Liver (tissue), 9 donors: ENCODE results near the gene NBAS. TPM values are rescaled to one million over a fixed set of nuclear protein-coding genes. Genes with fewer than 3 reads are reported as not detected.

Source experiments
- DNase-seq: peaks from one replicate; pipeline ENCODE4 v3.0.0-alpha.2; 2017; ENCODE audit warnings: low spot score
- H3K27ac ChIP-seq, 2 donors: one replicate each; pipeline ENCODE4 v1.7.0; 2013; ENCODE audit warnings: inconsistent platforms in 2 of 2, low read length in 2 of 2, control low read depth in 1 of 2, low read depth in 1 of 2, mild to moderate bottlenecking in 1 of 2
- H3K27me3 ChIP-seq, 4 donors: one replicate each; pipeline versions ENCODE4 v1.6.1 to v1.7.0; 2013; ENCODE audit warnings: low read length in 3 of 4, inconsistent platforms in 1 of 4, mild to moderate bottlenecking in 1 of 4, moderate library complexity in 1 of 4; ENCODE audit not compliant: control insufficient read depth in 4 of 4, insufficient read depth in 4 of 4
- H3K36me3 ChIP-seq, 4 donors: one replicate each; pipeline versions ENCODE4 v1.6.1 to v1.7.0; 2013; ENCODE audit warnings: low read length in 3 of 4, mild to moderate bottlenecking in 3 of 4, low read depth in 1 of 4, moderate library complexity in 1 of 4; ENCODE audit not compliant: control insufficient read depth in 4 of 4, insufficient read depth in 3 of 4
- H3K4me1 ChIP-seq, 4 donors: one replicate each; pipeline versions ENCODE4 v1.6.1 to v1.7.0; 2013; ENCODE audit warnings: low read length in 3 of 4, mild to moderate bottlenecking in 3 of 4, moderate library complexity in 1 of 4; ENCODE audit not compliant: control insufficient read depth in 4 of 4, insufficient read depth in 4 of 4
- H3K4me3 ChIP-seq, 3 donors: one replicate each; pipeline versions ENCODE4 v1.6.1 to v1.7.0; 2013; ENCODE audit warnings: low read length in 3 of 3, control low read depth in 1 of 3, low read depth in 1 of 3, mild to moderate bottlenecking in 1 of 3
- H3K9ac ChIP-seq, 2 donors: one replicate each; pipeline ENCODE4 v1.7.0; 2013; ENCODE audit warnings: low read length in 2 of 2, mild to moderate bottlenecking in 2 of 2, moderate library complexity in 2 of 2, control low read depth in 1 of 2, low read depth in 1 of 2
- H3K9me3 ChIP-seq, 4 donors: one replicate each; pipeline versions ENCODE4 v1.6.1 to v1.7.0; 2013; ENCODE audit warnings: low read length in 3 of 4; ENCODE audit not compliant: control insufficient read depth in 4 of 4
- ATF3 ChIP-seq: IDR thresholded peaks from 2 replicates; pipeline ENCODE4 v1.6.1; 2016; ENCODE audit warnings: antibody characterized with exemption
- EGR1 ChIP-seq, 2 donors: IDR thresholded peaks; 2 replicates each; pipeline ENCODE4 v1.6.1; 2016 to 2018; ENCODE audit warnings: antibody characterized with exemption in 2 of 2, low read depth in 2 of 2
- FOXA1 ChIP-seq: IDR thresholded peaks from 2 replicates; pipeline ENCODE4 v1.6.1; 2016; ENCODE audit warnings: antibody characterized with exemption
- FOXA2 ChIP-seq: IDR thresholded peaks from 2 replicates; pipeline ENCODE4 v1.6.1; 2016; ENCODE audit warnings: antibody characterized with exemption
- GABPA ChIP-seq, 2 donors: IDR thresholded peaks in 1 of 2; conservative IDR thresholded peaks in 1 of 2; 2 replicates each; pipeline ENCODE4 v1.6.1; 2016; ENCODE audit warnings: antibody characterized with exemption in 2 of 2, mild to moderate bottlenecking in 1 of 2, moderate library complexity in 1 of 2
- HNF4A ChIP-seq, 2 donors: conservative IDR thresholded peaks; 2 replicates each; pipeline ENCODE4 v1.6.1; 2016; ENCODE audit warnings: antibody characterized with exemption in 2 of 2, mild to moderate bottlenecking in 2 of 2
- HNF4G ChIP-seq: IDR thresholded peaks from 2 replicates; pipeline ENCODE4 v1.6.1; 2016; ENCODE audit warnings: antibody characterized with exemption
- JUND ChIP-seq, 2 donors: IDR thresholded peaks; 2 replicates each; pipeline ENCODE4 v1.6.1; 2016; ENCODE audit warnings: antibody characterized with exemption in 2 of 2
- MAX ChIP-seq: IDR thresholded peaks from 2 replicates; pipeline ENCODE4 v1.6.1; 2016; ENCODE audit warnings: antibody characterized with exemption
- NR2F2 ChIP-seq: IDR thresholded peaks from 2 replicates; pipeline ENCODE4 v1.6.1; 2016; ENCODE audit warnings: antibody characterized with exemption
- RAD21 ChIP-seq, 2 donors: IDR thresholded peaks; 2 replicates each; pipeline ENCODE4 v1.6.1; 2016; ENCODE audit warnings: antibody characterized with exemption in 2 of 2, mild to moderate bottlenecking in 2 of 2
- REST ChIP-seq: IDR thresholded peaks from 2 replicates; pipeline ENCODE4 v1.6.1; 2016; ENCODE audit warnings: antibody characterized with exemption, mild to moderate bottlenecking
- RXRA ChIP-seq, 2 donors: IDR thresholded peaks; 2 replicates each; pipeline ENCODE4 v1.6.1; 2017 to 2018; ENCODE audit warnings: antibody characterized with exemption in 2 of 2, mild to moderate bottlenecking in 1 of 2
- SP1 ChIP-seq: IDR thresholded peaks from 2 replicates; pipeline ENCODE4 v1.6.1; 2018; ENCODE audit warnings: antibody characterized with exemption, mild to moderate bottlenecking
- TAF1 ChIP-seq: conservative IDR thresholded peaks from 2 replicates; pipeline ENCODE4 v1.6.1; 2016; ENCODE audit warnings: antibody characterized with exemption, mild to moderate bottlenecking
- YY1 ChIP-seq: IDR thresholded peaks from 2 replicates; pipeline ENCODE4 v1.6.1; 2016; ENCODE audit warnings: antibody characterized with exemption, mild to moderate bottlenecking
- WGBS: extraction: QIAGEN DNeasy Blood & Tissue Kit; methylation state at CpG from one replicate; pipeline ENCODE4 v1.1.7; 2013; 5-methylcytosine and 5-hydroxymethylcytosine counted together
- polyA plus RNA-seq, 2 donors: library from polyadenylated mRNA; stranded (reverse) in 1 of 2; unstranded in 1 of 2; fragments of 200-250 nt in 1 of 2; fragments of >200 nt in 1 of 2; fragmentation: Nextera tagmentation in 1 of 2; extraction: Ambion mirVana in 1 of 2; gene quantifications; one replicate each; pipeline versions ENCODE4 v1.2.1 to v1.2.3, GENCODE V29; 2013 to 2015
- total RNA-seq, 2 donors: library from RNA; depleted of rRNA; stranded (reverse); fragments of >200 nt; gene quantifications; one replicate each; pipeline ENCODE4 v1.2.3, GENCODE V29; 2014
- TF ChIP-seq, protein P1 (sequence below): fragments of 150-350 bp; IDR thresholded peaks from 2 replicates; pipeline ENCODE4 v1.5.1; 2017; ENCODE audit warnings: improper control_type of control experiment, low read depth, low read length; ENCODE audit not compliant: missing input control
- TF ChIP-seq, protein P2 (sequence below): IDR thresholded peaks from 2 replicates; pipeline ENCODE4 v1.6.1; 2016; ENCODE audit warnings: antibody characterized with exemption
- donor health status: healthy.
- donor health status: healthy.
- donor health status: healthy.
- donor health status: healthy.
- donor health status: healthy.

The NBAS gene
- total and polyA plus RNA-seq, 4 donors, result 10.5 to 40.0 (median 18.9) TPM

GRCh38 chr2:15278296-15278695 is 282.8 kb downstream of the NBAS start:
- WGBS, result 91% methylated on average over 3 of the region's 3 CpGs
- H3K4me3 ChIP-seq, result no peak overlapping the region
- TF ChIP-seq GABPA (IDR thresholded peaks at IDR 0.05 in 1 of 2, conservative IDR thresholded peaks at IDR 0.05 in 1 of 2), result no peak
- no peak for TF ChIP-seq HNF4G
- no peak for TF ChIP-seq NR2F2
- no peak for TF ChIP-seq FOXA2
- no peak for TF ChIP-seq EGR1 (IDR thresholded peaks at IDR 0.05; ENCODE audit: low read depth in 2 of 2)
- TF ChIP-seq ATF3, result no peak
- TF ChIP-seq, protein P1, sequence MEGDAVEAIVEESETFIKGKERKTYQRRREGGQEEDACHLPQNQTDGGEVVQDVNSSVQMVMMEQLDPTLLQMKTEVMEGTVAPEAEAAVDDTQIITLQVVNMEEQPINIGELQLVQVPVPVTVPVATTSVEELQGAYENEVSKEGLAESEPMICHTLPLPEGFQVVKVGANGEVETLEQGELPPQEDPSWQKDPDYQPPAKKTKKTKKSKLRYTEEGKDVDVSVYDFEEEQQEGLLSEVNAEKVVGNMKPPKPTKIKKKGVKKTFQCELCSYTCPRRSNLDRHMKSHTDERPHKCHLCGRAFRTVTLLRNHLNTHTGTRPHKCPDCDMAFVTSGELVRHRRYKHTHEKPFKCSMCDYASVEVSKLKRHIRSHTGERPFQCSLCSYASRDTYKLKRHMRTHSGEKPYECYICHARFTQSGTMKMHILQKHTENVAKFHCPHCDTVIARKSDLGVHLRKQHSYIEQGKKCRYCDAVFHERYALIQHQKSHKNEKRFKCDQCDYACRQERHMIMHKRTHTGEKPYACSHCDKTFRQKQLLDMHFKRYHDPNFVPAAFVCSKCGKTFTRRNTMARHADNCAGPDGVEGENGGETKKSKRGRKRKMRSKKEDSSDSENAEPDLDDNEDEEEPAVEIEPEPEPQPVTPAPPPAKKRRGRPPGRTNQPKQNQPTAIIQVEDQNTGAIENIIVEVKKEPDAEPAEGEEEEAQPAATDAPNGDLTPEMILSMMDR, result no peak
- no peak for TF ChIP-seq RXRA (IDR thresholded peaks at IDR 0.05)
- TF ChIP-seq HNF4A (conservative IDR thresholded peaks at IDR 0.05), result no peak
- no peak for TF ChIP-seq TAF1
- no peak for TF ChIP-seq REST
- H3K27me3 ChIP-seq, result no peaks in the 10 kb centered on the region
- H3K9ac ChIP-seq, result no peak overlapping the region
- DNase-seq, result no peak
- no peaks in the 10 kb centered on the region for H3K4me1 ChIP-seq
- no peak overlapping the region for H3K27ac ChIP-seq
- H3K36me3 ChIP-seq, result peaks cover 0 to 24% (median 5%) of the 10 kb centered on the region in 4 donors
- no peaks in the 10 kb centered on the region for H3K9me3 ChIP-seq

- H3K4me3 ChIP-seq, result no peak overlapping the region
- TF ChIP-seq TAF1, result no peak
- no peak for TF ChIP-seq YY1
- TF ChIP-seq FOXA2, result no peak
- no peak for TF ChIP-seq REST
- TF ChIP-seq, protein P1, result no peak
- no peak for TF ChIP-seq SP1
- TF ChIP-seq HNF4G, result no peak
- TF ChIP-seq GABPA (IDR thresholded peaks at IDR 0.05 in 1 of 2, conservative IDR thresholded peaks at IDR 0.05 in 1 of 2), result no peak
- TF ChIP-seq RAD21 (IDR thresholded peaks at IDR 0.05), result no peak
- TF ChIP-seq NR2F2, result no peak
- TF ChIP-seq MAX, result no peak
- no peak for TF ChIP-seq HNF4A (conservative IDR thresholded peaks at IDR 0.05)
- TF ChIP-seq ATF3, result no peak
- TF ChIP-seq, protein P2, sequence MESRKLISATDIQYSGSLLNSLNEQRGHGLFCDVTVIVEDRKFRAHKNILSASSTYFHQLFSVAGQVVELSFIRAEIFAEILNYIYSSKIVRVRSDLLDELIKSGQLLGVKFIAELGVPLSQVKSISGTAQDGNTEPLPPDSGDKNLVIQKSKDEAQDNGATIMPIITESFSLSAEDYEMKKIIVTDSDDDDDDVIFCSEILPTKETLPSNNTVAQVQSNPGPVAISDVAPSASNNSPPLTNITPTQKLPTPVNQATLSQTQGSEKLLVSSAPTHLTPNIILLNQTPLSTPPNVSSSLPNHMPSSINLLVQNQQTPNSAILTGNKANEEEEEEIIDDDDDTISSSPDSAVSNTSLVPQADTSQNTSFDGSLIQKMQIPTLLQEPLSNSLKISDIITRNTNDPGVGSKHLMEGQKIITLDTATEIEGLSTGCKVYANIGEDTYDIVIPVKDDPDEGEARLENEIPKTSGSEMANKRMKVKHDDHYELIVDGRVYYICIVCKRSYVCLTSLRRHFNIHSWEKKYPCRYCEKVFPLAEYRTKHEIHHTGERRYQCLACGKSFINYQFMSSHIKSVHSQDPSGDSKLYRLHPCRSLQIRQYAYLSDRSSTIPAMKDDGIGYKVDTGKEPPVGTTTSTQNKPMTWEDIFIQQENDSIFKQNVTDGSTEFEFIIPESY, result no peak
- TF ChIP-seq JUND (IDR thresholded peaks at IDR 0.05), result no peak
- no peak for TF ChIP-seq FOXA1
Measured at GRCh38 chr2:15275346-15275745, 285.8 kb downstream of the NBAS start.

More at GRCh38 chr2:15275346-15275745, 285.8 kb downstream of the NBAS start:
- H3K9me3 ChIP-seq, result no peaks in the 10 kb centered on the region
- H3K9ac ChIP-seq, result no peak overlapping the region
- 71% methylated on average over 2 of the region's 2 CpGs for WGBS
- no peaks in the 10 kb centered on the region for H3K27me3 ChIP-seq
- no peak for DNase-seq
- no peak overlapping the region for H3K27ac ChIP-seq
- peaks cover 0 to 24% (median 3%) of the 10 kb centered on the region in 4 donors for H3K36me3 ChIP-seq
- no peaks in the 10 kb centered on the region for H3K4me1 ChIP-seq
